ENCODE results near the gene NCBP2L.
"Not testable (repeated sequence)": the region's sequence is repeated elsewhere in the genome, so short reads cannot be mapped to it uniquely, and the experiment has no call there.

NCBP2L gene

GRCh38 chrX:107810053-107810452, 32.5 kb downstream of the NCBP2L start:
- DNase-seq (ENCODE audit: low spot score): not testable (repeated sequence)

- DNase-seq (ENCODE audit: low spot score): no peak
Measured at GRCh38 chrX:107818900-107819521, 41.5 kb downstream of the NCBP2L start.

DNA sequence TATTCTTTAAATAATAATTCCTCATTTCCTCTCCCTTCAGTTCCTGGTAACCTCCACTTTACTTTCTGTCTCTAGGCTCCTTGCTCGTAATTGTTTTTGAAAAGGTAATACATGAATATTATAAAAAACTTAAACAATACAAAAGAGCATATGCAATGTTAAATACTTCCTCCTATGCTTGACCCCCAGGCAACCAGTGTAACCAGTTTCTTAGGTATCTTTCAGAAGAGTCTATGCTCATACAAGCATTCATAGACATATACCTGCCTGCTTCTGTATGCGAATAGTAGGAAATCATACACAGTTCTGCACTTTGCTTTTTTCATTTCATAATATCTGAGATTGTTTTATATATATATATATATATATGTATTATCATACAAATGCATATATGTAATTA, 45.5 kb downstream of the NCBP2L start:
- no peak for DNase-seq (ENCODE audit: low spot score)

DNA sequence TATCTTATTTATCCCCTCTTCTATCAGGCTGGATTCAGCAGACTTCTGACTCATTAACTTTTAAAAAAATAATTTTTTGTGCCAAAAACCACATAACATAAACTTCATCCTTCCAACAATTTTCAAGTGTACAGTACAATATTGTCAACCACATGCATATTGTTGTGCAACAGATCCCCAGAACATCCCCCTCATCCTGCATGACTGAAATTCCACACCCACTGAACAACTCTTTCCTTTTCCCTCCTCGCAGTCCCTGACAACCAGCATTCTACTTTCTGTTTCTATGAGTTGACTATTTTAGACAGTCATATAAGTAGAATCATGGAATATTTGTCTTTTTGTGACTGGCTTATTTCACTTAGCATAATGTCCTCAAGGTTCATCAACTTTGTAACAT, 45.9 kb downstream of the NCBP2L start:
- no peak for DNase-seq (ENCODE audit: low spot score)

GRCh38 chrX:107825698-107826237, 48.2 kb downstream of the NCBP2L start, which contains the start of gene MID2:
Gene MID2, plus strand, starts transcription at chrX:107825866. Its CDS starts 561 bp downstream, at chrX:107826427.
- peak; percentile 16 for DNase-seq (ENCODE audit: low spot score)

DNA sequence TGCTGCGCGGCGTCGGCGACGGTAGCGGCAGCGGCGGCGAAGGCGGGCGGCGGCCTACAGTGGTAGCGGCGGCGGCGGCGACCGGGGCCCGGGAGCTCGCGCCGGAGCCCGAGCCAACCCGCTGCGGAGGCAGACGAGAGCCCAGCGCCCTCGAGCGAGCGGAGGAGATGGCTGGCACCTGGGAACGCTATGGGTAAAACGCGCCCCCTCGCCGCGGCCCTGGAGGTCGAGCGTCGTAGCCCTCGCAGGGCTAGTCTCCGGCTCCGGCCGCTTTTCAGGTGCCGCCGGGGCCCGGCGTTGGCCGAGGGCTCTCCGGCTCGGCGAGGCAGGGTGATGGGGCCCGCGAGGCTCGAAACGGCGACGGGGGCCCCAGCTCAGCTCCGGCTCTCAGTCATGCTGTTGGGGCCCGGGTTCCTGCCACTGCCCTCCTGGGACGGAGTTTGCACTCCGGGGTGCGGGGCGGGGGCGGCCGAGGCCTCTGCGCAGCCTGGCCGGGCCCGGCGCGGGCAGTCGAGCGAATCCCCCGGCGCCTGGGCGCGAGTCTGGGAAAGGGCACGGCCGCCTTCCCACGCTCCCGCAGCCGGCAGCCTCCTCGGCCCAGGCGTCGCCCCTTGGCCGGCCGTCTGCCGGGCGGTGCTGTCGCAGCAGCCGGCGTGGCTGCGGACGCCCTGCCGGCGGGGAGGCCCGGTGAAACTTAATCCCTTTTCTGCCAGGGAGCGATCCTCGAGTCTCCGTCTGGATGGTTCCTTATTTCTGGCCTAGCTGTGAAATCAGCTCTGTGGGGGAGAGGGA, 48.9 kb downstream of the NCBP2L start:
- peak; percentile 22 for DNase-seq (ENCODE audit: low spot score)

DNA sequence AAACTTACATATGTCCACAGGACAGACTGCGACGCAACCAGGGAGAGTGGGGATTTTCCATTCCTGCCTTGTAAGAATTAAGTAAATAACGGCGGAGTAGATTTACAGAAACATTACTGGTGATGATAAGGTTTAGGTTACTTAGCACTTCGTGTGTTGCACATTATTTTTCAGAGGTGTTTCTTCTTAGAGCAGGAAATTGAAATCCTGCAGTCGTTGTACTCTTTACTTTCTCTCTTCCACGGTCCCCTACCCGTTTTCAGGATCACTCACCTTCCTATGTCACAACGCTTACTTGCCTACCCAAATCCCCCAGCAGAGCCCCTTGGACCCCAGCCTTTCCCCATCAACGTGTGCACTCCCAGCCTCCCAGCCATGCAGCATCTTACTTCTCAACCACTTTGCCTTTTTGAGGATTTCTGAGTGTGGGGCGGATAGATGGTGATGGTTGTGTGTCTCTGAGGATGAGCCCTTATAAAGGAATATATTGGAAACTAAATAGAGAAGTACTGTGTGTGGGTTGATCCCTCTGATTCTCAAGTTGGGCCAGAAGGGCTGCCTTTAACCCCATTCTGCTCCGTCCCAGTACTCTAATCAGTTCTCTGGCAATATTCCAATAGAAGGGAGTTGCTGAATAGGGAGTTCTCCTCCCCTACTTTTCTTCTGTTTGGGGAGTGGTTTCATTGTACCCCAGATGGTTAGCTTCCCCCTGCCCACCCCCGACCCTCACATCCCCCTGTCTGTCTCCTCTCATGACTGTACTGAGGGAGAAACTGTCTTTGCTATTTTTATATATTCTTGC, 49.7 kb downstream of the NCBP2L start:
- no peak for DNase-seq (ENCODE audit: low spot score)

- no peak for DNase-seq (ENCODE audit: low spot score)
Measured at GRCh38 chrX:107827852-107828251, 50.3 kb downstream of the NCBP2L start.

DNA sequence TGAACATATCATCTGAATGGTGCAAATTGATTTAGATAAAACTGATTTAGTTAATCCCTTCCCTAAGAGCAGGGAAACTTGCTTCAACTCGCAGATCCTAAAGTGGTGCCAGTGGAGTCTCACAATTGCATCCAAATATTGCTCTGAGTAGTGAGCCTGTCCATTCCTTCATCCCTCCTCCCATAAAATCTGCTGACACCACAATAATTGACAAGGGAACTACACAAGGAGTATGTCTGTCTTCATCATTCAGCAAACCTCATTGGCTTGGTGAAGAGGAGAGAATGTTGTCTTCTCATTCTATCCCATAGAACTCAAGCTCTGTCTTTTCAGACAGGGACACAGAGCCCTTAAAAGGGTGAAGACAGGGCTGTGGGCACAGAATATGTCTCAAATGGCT, 52.3 kb downstream of the NCBP2L start:
- DNase-seq (ENCODE audit: low spot score): no peak

- no peak for DNase-seq (ENCODE audit: low spot score)
Measured at GRCh38 chrX:107831071-107831730, 53.7 kb downstream of the NCBP2L start.

DNA sequence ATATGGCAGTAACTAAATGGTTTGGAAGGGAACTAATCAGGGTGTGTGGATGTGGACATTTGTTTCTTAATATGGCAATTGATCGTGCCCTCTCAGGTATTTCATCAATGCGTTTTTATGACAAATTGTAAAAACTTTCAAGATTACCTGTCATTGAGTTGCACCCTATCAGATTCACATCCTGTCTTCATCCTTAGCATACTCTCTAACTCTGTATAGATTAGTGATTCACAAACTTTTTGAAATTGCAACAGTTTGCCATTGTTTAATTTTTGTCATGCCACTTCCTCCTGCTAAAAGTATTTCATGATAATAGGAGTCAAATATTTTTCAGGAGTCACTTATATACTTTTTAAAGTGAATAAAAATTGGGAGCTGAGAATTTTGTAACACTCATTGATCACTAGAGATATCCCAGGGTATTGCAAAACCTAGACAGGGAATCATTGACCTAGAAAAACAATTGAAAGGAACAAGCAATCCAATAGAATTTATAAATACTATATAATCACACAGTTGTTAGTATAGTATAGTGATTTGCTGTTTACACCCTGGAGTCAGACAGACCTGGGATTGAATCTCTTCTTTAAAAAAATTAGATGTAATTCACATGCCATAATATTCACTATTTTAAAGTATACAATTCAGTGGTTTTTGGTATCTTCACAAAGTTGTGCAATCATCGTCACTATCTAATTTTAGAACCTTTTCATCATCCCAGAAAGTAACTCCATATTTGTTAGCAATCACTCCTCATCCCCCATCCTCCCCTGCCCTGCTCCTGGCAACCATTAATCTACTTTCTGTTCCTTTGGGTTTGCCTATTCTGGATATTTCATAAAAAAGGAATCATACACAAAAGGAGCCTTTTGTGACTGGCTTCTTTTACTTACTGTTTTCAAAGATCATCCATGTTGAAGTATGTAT, 57.0 kb downstream of the NCBP2L start:
- DNase-seq (ENCODE audit: low spot score): no peak

DNA sequence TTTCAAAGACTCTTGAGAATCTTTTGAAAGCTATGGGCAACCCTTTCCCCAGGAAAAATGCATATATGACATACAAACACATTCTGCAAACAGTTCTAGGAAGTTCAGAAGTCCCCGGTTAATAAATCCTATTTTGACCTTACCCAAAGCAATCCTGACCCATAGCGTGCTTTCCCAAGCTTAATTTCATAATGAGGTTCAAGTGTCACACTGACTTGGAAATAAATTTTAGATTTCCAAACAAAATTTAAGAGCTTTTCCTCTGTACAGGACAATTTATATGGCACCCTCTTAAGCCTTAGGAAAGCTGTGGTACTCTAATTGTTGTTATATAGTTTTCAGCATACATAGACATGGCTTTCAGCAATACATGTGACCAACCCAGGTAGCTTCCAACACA, 59.4 kb downstream of the NCBP2L start:
- no peak for DNase-seq (ENCODE audit: low spot score)

DNA sequence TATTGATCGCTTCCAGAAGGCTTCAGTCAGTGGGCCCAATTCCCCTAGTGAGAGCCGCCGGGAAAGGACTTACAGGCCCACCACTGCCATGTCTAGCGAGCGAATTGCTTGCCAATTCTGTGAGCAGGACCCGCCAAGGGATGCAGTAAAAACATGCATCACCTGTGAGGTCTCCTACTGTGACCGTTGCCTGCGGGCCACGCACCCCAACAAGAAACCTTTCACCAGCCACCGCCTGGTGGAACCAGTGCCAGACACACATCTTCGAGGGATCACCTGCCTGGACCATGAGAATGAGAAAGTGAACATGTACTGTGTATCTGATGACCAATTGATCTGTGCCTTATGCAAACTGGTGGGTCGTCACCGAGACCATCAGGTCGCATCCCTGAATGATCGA, 63.4 kb downstream of the NCBP2L start:
- no peak for DNase-seq (ENCODE audit: low spot score)

DNA sequence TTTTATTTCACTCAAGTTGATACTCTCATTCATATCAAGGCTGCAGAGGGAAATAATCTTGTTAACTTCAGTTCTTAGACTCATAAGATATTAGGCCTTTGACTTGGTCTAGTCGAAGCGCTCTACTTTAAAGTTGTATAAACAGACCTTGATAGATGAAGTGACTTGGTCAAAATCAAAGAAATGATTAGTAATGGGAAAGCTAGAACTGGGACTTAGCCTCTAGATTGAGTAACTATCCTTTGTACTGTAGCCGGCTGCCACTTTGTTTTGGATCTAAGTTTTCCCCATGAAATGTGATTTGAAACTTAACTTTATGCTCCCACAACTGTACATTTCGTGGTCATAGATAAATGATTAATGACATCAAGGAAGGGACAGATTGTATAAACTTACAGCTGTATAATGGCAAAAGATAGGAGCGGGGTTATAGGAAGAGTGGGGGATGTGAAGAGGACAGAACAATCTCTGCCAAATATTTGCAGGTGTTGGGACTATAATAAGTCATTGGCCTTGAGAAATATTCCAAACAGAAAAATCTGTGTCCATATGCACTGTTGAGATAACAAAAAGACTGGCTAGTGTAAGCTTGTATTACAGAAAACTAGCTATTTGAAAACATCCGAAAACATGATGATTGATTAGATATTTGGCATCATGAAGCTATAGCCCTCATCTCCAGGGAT, 65.3 kb downstream of the NCBP2L start:
- DNase-seq (ENCODE audit: low spot score): no peak

Data from kidney capillary endothelial cell (primary cell).